Stomach smooth muscle (tissue), 2 donors: Measurements from ENCODE around the gene FAM186B.

Experiments used
- H3K27ac ChIP-seq: one replicate; pipeline ENCODE4 v1.7.0; 2013; ENCODE audit warnings: mild to moderate bottlenecking, low read length, inconsistent platforms
- H3K27me3 ChIP-seq, 2 donors: one replicate each; pipeline ENCODE4 v1.7.0; 2013; ENCODE audit warnings: low read length in 2 of 2; ENCODE audit not compliant: insufficient read depth in 2 of 2, control insufficient read depth in 1 of 2
- H3K36me3 ChIP-seq, 2 donors: one replicate each; pipeline ENCODE4 v1.7.0; 2013; ENCODE audit warnings: low read length in 2 of 2; ENCODE audit not compliant: control insufficient read depth in 2 of 2, insufficient read depth in 2 of 2
- H3K4me1 ChIP-seq: one replicate; pipeline ENCODE4 v1.7.0; 2013; ENCODE audit warnings: low read length; ENCODE audit not compliant: control insufficient read depth, insufficient read depth
- H3K4me3 ChIP-seq, 2 donors: one replicate each; pipeline ENCODE4 v1.7.0; 2013; ENCODE audit warnings: low read length in 2 of 2
- H3K9ac ChIP-seq, 2 donors: one replicate each; pipeline ENCODE4 v1.7.0; 2013; ENCODE audit warnings: low read length in 2 of 2, mild to moderate bottlenecking in 1 of 2
- H3K9me3 ChIP-seq, 2 donors: one replicate each; pipeline ENCODE4 v1.7.0; 2013; ENCODE audit warnings: low read length in 2 of 2; ENCODE audit not compliant: control insufficient read depth in 2 of 2
- donor health status: healthy.
- donor health status: Pancreatic carcinoma.

The FAM186B gene

GRCh38 chr12:49565406-49566265 lies 39.8 kb downstream of the FAM186B start:
- peaks cover 31% of the 10 kb centered on the region for H3K4me1 ChIP-seq
- no peak overlapping the region for H3K27ac ChIP-seq
- no peaks in the 10 kb centered on the region for H3K27me3 ChIP-seq
- H3K9ac ChIP-seq = no peak overlapping the region
- H3K4me3 ChIP-seq = no peak overlapping the region
- peaks cover 29 to 44% of the 10 kb centered on the region in 2 donors for H3K36me3 ChIP-seq
- H3K9me3 ChIP-seq = no peaks in the 10 kb centered on the region

DNA sequence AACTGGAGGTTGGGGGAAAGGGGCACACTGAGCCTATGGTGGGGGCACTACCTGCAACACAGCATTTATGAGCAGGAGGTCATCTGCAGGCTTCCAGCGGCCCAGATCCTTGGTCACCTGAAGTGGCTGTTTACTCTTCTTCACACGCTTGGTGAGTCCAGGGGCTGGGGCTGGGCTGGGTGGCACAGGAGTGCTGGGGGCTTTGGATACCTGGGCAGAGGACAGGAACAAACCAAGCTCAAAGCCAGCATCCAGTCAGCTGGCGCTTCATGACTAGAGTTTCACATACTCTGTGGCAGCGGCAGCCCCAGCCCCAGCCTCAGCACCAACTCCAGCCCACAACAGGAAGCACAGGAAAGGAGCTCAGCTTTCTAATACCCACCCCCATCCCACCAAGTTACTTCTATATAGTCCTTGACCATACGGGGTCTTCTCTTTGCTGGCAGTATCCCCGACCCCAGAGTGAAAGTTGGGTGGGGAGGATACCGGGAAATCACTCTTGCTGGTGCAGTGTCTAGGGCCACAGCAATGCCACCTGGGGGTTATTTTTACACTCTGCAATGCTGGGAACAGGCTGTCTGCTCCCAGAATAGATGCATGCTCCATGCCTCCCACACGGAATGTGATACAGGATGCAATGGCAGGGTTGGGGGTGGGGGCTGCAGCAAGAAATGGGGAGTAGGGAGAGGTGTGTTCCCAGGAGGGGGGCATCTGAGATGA lies 40.6 kb downstream of the FAM186B start:
- Histone ChIP-seq H3K9me3 (no peaks in the 10 kb centered on the region), H3K36me3 (peaks cover 37 to 51% of the 10 kb centered on the region in 2 donors), H3K27me3 (no peaks in the 10 kb centered on the region), H3K9ac (no peak overlapping the region), H3K4me3 (no peak overlapping the region), H3K4me1 (peaks cover 28% of the 10 kb centered on the region), H3K27ac (no peak overlapping the region)

DNA sequence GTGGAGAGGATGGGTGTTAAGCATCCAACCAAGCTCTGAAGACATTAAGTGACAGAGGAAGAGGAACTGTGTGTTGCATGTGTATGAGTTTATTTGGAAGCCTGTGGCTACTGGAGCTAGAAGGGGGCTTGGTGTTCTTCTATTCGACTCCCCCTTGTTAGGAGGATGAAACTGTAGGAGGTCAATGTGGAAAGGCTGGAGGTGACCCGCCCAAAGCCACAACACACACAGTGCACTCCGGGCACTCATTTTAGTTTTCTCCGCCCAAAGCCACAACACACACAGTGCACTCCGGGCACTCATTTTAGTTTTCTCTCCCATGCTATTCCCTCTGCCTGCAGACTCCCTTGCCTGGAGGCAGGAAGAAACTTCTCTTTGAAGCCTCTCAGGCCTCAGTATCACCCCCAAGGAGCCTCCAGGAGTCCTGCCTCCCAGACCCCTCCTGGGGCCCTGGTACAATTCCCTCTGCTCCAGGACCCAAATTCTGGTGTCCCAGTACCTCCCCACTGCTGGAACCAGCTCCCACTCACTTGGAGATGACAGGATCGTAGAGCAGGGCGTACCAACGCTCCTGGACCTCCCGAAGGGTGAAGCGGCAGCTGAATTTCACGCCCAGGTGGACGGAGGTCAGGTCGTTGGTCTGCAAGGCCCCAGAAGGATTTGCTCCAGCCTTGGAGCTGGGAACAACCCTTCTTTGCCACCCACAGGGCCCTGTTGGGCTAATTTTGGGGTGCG lies 41.3 kb downstream of the FAM186B start:
- Histone ChIP-seq H3K4me1 (peaks cover 23% of the 10 kb centered on the region), H3K9me3 (no peaks in the 10 kb centered on the region), H3K27me3 (no peaks in the 10 kb centered on the region), H3K4me3 (no peak overlapping the region), H3K9ac (no peak overlapping the region), H3K27ac (no peak overlapping the region), H3K36me3 (peaks cover 44 to 59% of the 10 kb centered on the region in 2 donors)

- no peak overlapping the region for H3K9ac ChIP-seq
- no peak overlapping the region for H3K27ac ChIP-seq
- H3K27me3 ChIP-seq = no peaks in the 10 kb centered on the region
- H3K4me3 ChIP-seq = no peak overlapping the region
- no peaks in the 10 kb centered on the region for H3K9me3 ChIP-seq
- H3K4me1 ChIP-seq = peaks cover 17% of the 10 kb centered on the region
- H3K36me3 ChIP-seq = peaks cover 52 to 68% of the 10 kb centered on the region in 2 donors
Observed at GRCh38 chr12:49562831-49563230, 42.6 kb downstream of the FAM186B start.

DNA sequence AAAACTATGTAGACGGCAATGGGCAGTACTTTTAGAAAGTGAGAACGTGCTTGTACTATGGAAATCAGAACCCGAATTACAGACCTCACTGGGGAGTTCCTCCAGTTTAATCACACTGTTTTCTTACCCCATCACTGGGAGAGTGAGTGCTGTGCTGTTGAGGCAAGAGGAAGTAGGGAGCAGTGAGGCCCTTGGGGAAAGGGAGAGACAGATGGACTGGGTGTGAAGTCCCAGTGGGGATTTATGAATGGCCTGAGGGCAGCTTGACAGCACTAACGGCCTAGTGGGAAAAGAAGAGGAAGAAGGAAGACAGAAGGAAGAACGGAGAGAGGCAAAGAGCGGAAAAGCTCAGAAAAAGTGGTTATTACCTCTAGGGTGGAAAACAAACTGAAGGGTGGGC lies 43.2 kb downstream of the FAM186B start:
- Histone ChIP-seq H3K9me3 (no peaks in the 10 kb centered on the region), H3K27ac (no peak overlapping the region), H3K36me3 (peaks cover 52 to 68% of the 10 kb centered on the region in 2 donors)

GRCh38 chr12:49560695-49561094 lies 44.7 kb downstream of the FAM186B start:
- Histone ChIP-seq H3K27me3 (no peaks in the 10 kb centered on the region), H3K36me3 (peaks cover 52 to 66% of the 10 kb centered on the region in 2 donors), H3K4me1 (peaks cover under 1% of the 10 kb centered on the region), H3K4me3 (no peak overlapping the region), H3K27ac (no peak overlapping the region), H3K9me3 (no peaks in the 10 kb centered on the region), H3K9ac (no peak overlapping the region)

More for the DNA sequence above, 43.2 kb downstream of the FAM186B start:
- Histone ChIP-seq H3K27me3 (no peaks in the 10 kb centered on the region), H3K4me1 (peaks cover 14% of the 10 kb centered on the region), H3K9ac (no peak overlapping the region), H3K4me3 (no peak overlapping the region)

- Histone ChIP-seq H3K4me3 (no peak overlapping the region), H3K27ac (no peak overlapping the region), H3K9ac (no peak overlapping the region), H3K27me3 (no peaks in the 10 kb centered on the region), H3K4me1 (no peaks in the 10 kb centered on the region), H3K9me3 (no peaks in the 10 kb centered on the region), H3K36me3 (peaks cover 45 to 56% of the 10 kb centered on the region in 2 donors)
Observed at GRCh38 chr12:49559011-49559675, 46.3 kb downstream of the FAM186B start.

GRCh38 chr12:49558526-49558925 lies 46.9 kb downstream of the FAM186B start:
- no peaks in the 10 kb centered on the region for H3K9me3 ChIP-seq
- H3K9ac ChIP-seq = no peak overlapping the region
- peaks cover 42 to 50% of the 10 kb centered on the region in 2 donors for H3K36me3 ChIP-seq
- no peak overlapping the region for H3K27ac ChIP-seq
- no peaks in the 10 kb centered on the region for H3K27me3 ChIP-seq
- no peak overlapping the region for H3K4me3 ChIP-seq
- no peaks in the 10 kb centered on the region for H3K4me1 ChIP-seq

- H3K9me3 ChIP-seq = no peaks in the 10 kb centered on the region
- no peak overlapping the region for H3K9ac ChIP-seq
- peaks cover 35 to 44% of the 10 kb centered on the region in 2 donors for H3K36me3 ChIP-seq
- H3K27me3 ChIP-seq = no peaks in the 10 kb centered on the region
- H3K4me1 ChIP-seq = no peaks in the 10 kb centered on the region
- no peak overlapping the region for H3K4me3 ChIP-seq
- no peak overlapping the region for H3K27ac ChIP-seq
Observed at GRCh38 chr12:49557917-49558215, 47.6 kb downstream of the FAM186B start.

- no peaks in the 10 kb centered on the region for H3K9me3 ChIP-seq
- no peaks in the 10 kb centered on the region for H3K4me1 ChIP-seq
- no peak overlapping the region for H3K27ac ChIP-seq
- H3K36me3 ChIP-seq = peaks cover 30 to 40% of the 10 kb centered on the region in 2 donors
- no peak overlapping the region for H3K4me3 ChIP-seq
- H3K27me3 ChIP-seq = no peaks in the 10 kb centered on the region
- no peak overlapping the region for H3K9ac ChIP-seq
Observed at GRCh38 chr12:49557187-49557916, 48.1 kb downstream of the FAM186B start.
